ENCODE data around the gene DUSP6.

DNA sequence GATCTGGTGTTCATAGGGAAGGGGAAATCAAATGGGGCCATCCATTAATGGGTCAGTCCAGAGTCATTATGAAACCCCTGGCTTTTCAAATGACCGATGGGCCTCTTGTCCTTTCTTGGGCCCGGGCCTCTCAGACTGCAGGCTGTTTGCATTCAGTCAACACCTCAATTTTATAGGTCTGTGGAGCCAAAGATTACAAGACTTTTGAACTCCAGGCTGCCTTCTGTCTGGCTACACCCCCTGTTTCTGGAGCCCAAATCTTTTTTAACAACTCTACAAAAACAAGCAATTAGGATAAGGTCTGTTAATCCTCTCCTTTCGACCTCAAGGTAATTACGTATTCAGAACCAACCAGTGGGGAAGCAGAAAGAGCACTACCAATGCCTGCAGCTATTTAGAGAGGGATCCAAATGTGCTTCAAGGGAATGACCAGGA, 35.6 kb downstream of the DUSP6 start:
- TF ChIP-seq, protein P1, sequence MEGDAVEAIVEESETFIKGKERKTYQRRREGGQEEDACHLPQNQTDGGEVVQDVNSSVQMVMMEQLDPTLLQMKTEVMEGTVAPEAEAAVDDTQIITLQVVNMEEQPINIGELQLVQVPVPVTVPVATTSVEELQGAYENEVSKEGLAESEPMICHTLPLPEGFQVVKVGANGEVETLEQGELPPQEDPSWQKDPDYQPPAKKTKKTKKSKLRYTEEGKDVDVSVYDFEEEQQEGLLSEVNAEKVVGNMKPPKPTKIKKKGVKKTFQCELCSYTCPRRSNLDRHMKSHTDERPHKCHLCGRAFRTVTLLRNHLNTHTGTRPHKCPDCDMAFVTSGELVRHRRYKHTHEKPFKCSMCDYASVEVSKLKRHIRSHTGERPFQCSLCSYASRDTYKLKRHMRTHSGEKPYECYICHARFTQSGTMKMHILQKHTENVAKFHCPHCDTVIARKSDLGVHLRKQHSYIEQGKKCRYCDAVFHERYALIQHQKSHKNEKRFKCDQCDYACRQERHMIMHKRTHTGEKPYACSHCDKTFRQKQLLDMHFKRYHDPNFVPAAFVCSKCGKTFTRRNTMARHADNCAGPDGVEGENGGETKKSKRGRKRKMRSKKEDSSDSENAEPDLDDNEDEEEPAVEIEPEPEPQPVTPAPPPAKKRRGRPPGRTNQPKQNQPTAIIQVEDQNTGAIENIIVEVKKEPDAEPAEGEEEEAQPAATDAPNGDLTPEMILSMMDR (IDR thresholded peaks at IDR 0.05), result no peak
- TF ChIP-seq POLR2A (IDR thresholded peaks at IDR 0.05), result no peak
